Measurements from ENCODE around the gene CAST. TPM values are rescaled to one million over a fixed set of nuclear protein-coding genes. Genes with fewer than 3 reads are reported as not detected.

CAST gene
- total and polyA plus RNA-seq, 3 donors from 2014 or later: 195 to 260 (median 241) TPM

DNA sequence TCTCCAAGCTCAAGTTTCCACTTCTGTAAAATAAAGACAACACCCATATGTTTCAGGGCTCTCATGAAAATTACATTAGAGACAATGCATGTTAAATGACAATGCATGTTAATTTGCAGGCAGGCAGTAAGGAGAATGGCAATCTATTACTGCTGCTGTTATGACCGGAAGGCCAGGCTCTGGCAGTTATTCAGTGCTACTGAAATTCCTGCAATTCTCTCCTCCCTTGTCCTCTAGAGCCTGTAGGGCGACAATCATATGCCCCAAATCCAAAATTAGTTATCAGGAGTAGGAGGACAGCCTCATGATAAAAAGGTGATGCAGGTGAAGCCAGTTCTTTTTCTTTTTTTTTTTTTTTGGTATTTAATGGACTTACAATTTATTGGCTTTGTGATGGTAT lies 42.2 kb upstream of the CAST start:
- no peaks in the 10 kb centered on the region for H3K27me3 ChIP-seq
- no peaks in the 10 kb centered on the region for H3K9me3 ChIP-seq
- WGBS, 2 donors: 75 to 87% methylated on average over 2 of the region's 2 CpGs
- no peak overlapping the region for H3K4me3 ChIP-seq
- no peak overlapping the region for H3K27ac ChIP-seq
- intact Hi-C loops (cut with DNase I; ENCODE audit: low total_unique reads): no loop called here
- no peaks in the 10 kb centered on the region for H3K4me1 ChIP-seq
- no peak for DNase-seq
- TF ChIP-seq, protein P1, sequence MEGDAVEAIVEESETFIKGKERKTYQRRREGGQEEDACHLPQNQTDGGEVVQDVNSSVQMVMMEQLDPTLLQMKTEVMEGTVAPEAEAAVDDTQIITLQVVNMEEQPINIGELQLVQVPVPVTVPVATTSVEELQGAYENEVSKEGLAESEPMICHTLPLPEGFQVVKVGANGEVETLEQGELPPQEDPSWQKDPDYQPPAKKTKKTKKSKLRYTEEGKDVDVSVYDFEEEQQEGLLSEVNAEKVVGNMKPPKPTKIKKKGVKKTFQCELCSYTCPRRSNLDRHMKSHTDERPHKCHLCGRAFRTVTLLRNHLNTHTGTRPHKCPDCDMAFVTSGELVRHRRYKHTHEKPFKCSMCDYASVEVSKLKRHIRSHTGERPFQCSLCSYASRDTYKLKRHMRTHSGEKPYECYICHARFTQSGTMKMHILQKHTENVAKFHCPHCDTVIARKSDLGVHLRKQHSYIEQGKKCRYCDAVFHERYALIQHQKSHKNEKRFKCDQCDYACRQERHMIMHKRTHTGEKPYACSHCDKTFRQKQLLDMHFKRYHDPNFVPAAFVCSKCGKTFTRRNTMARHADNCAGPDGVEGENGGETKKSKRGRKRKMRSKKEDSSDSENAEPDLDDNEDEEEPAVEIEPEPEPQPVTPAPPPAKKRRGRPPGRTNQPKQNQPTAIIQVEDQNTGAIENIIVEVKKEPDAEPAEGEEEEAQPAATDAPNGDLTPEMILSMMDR (IDR thresholded peaks at IDR 0.05): no peak
- no peak for TF ChIP-seq POLR2A (IDR thresholded peaks at IDR 0.05)
- no peaks in the 10 kb centered on the region for H3K36me3 ChIP-seq (ENCODE audit: low read depth, missing control alignments)

DNA sequence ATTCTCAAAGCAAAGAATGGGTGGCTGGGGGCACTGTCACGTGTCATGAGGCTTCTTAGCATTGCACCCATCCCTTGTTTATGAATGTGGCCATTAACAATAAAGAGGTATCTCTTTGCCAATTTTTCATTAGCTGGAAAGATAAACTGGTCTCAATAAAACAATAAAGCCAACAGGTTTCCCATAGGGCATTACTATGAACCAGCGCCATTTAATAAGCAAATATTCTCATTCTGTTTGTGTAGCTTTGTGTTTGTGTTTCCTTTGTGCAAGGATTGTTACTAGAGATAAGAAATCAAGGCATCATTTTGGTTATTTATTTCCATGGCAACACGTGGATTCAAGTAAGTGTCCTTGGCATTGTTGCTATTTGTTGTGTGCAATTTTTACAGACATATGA lies 37.6 kb upstream of the CAST start:
- no peak for DNase-seq
- H3K4me3 ChIP-seq: no peak overlapping the region
- no peaks in the 10 kb centered on the region for H3K9me3 ChIP-seq
- WGBS, 2 donors: 68 to 84% methylated on average over 3 of the region's 3 CpGs
- TF ChIP-seq, protein P1 (IDR thresholded peaks at IDR 0.05): no peak
- TF ChIP-seq POLR2A (IDR thresholded peaks at IDR 0.05): no peak
- no peaks in the 10 kb centered on the region for H3K27me3 ChIP-seq
- H3K36me3 ChIP-seq (ENCODE audit: low read depth, missing control alignments): no peaks in the 10 kb centered on the region
- H3K4me1 ChIP-seq: no peaks in the 10 kb centered on the region
- H3K27ac ChIP-seq: no peak overlapping the region
- intact Hi-C loops (cut with DNase I; ENCODE audit: low total_unique reads): no loop called here

DNA sequence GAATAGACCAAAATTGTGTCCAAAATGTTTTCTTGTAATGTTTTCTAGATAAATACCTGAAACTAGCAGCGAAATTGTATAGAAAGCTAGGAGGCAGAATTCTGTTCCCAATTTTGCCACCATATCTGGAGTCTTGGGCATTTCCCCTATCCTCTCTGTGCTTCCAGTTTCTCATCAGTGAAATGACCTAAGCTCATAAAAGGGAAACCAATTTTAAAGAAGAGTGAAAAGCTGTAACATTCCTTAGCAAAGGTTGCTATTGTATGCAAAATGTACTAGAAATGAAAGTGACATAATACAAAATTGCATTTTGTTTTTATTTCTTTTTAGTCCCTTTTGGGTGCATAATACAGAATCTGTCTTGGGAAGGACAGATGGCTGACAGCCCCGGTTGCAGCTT lies 36.8 kb upstream of the CAST start:
- Histone ChIP-seq H3K4me1 (no peaks in the 10 kb centered on the region), H3K27ac (no peak overlapping the region), H3K27me3 (no peaks in the 10 kb centered on the region), H3K36me3 (ENCODE audit: low read depth, missing control alignments) (no peaks in the 10 kb centered on the region), H3K9me3 (no peaks in the 10 kb centered on the region), H3K4me3 (no peak overlapping the region)
- intact Hi-C loops (cut with DNase I; ENCODE audit: low total_unique reads): no loop called here
- WGBS, 2 donors: 72 to 90% methylated on average over 2 of the region's 2 CpGs
- no peak for TF ChIP-seq POLR2A (IDR thresholded peaks at IDR 0.05)
- TF ChIP-seq, protein P1 (IDR thresholded peaks at IDR 0.05): no peak
- DNase-seq: no peak

DNA sequence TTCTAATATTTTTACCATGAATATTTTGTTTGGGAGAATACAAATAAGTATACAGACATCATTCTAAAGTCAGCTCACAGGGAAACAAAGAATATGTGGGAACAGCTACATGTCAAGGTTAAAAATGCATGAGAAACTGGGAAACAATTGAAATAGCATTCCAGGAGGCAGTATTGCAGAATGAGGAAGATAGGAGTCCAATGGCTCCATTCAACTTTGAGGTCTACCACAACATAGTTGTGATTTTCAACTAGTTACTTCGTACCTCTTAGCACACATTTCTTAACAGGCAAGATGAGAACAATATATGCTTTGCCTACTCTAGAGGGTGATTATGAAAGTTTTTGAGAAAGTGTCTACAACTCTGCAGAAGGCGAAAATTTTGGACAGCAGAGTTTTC lies 35.2 kb upstream of the CAST start:
- H3K4me3 ChIP-seq: no peak overlapping the region
- intact Hi-C loops (cut with DNase I; ENCODE audit: low total_unique reads): no loop called here
- 86 to 88% methylated on average over 2 of the region's 2 CpGs for WGBS, 2 donors
- DNase-seq: no peak
- no peaks in the 10 kb centered on the region for H3K36me3 ChIP-seq (ENCODE audit: low read depth, missing control alignments)
- H3K4me1 ChIP-seq: no peaks in the 10 kb centered on the region
- no peaks in the 10 kb centered on the region for H3K9me3 ChIP-seq
- H3K27ac ChIP-seq: no peak overlapping the region
- no peak for TF ChIP-seq POLR2A (IDR thresholded peaks at IDR 0.05)
- TF ChIP-seq, protein P1 (IDR thresholded peaks at IDR 0.05): no peak
- no peaks in the 10 kb centered on the region for H3K27me3 ChIP-seq

DNA sequence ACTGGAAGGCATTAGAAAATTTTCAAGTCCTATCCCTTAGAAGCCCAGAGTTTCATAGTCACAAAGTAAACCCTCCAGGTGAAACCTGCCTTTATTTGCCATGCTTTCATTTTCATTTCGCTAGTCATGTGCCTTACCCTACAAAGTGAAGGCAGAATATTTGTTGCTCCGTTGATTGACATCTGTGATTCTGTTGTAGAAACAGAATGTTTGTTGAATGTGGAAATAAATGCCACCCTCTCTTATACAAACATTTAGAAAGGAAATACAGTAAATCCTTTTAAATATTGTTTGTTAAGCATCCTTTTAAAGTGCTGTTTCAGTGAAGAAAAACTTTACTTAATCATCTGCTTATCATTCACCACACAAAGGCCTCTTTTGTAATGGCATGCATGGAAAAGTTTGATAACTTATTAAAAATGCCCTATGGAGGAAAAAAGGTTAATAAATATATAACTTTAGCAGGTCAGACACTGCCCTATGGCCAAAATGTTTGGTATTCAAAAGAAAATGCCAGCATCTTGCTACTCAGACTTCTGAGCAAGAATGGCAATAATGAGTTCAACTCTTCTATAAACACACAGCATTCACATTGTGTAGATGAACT lies 34.3 kb upstream of the CAST start:
- no peak overlapping the region for H3K27ac ChIP-seq
- H3K4me3 ChIP-seq: no peak overlapping the region
- H3K9me3 ChIP-seq: no peaks in the 10 kb centered on the region
- H3K4me1 ChIP-seq: no peaks in the 10 kb centered on the region
- H3K27me3 ChIP-seq: no peaks in the 10 kb centered on the region
- no peak for DNase-seq
- intact Hi-C loops (cut with DNase I; ENCODE audit: low total_unique reads): no loop called here
- WGBS, 2 donors: 91 to 98% methylated on average over 2 of the region's 2 CpGs
- H3K36me3 ChIP-seq (ENCODE audit: low read depth, missing control alignments): no peaks in the 10 kb centered on the region
- no peak for TF ChIP-seq POLR2A (IDR thresholded peaks at IDR 0.05)
- TF ChIP-seq, protein P1 (IDR thresholded peaks at IDR 0.05): no peak
